T-helper 2 cell treated with Interferon-gamma antibody and Interleukin-4, amounts not matched to agents 100 ng/mL and 5 ng/mL, for 36 hours (primary cell): ENCODE results near the gene NDNF. TPM values are rescaled to one million over a fixed set of nuclear protein-coding genes. Genes with fewer than 3 reads are reported as not detected.

Experiments
- intact Hi-C: fragments of 100-400 bp; cut with micrococcal nuclease; formaldehyde crosslinking; loops from one replicate; pipeline ENCODE4 v1.15.1; 2023
- total RNA-seq: library from RNA; stranded (reverse); gene quantifications from 2 replicates; pipeline ENCODE4 v1.2.3, GENCODE V29; 2022

The NDNF gene
- not detected in 2 replicates for total RNA-seq

- intact Hi-C loops, result loop anchor here (10.0 kb wide), 1 partner anchor 148 kb away; the partner anchor contains the start of gene PRDM5
Observed at GRCh38 chr4:121072224-121073003, at the start of gene NDNF. Gene NDNF, minus strand, starts transcription at chr4:121072535. Its CDS starts 26,698 bp downstream, at chr4:121045837.

DNA sequence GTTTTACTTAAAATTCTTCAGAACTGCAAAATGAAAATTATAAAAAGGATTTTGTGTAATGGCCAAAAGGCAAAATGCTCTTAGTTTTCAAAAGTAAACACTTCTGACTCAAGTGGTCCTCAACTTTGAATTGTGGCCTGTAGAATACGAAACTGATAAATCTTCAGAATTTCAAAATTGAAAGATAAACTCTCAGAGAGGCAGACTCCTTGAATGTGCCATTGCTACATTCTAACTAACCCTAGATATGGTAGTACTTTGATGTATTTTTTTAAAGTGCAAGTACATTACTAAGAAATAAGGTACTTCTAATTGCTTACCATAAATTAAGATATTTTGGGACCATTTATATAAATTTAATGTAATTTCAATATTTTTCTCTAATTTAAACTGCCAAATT is 47.4 kb upstream of the NDNF start:
- intact Hi-C loops, result loop anchor here (5.0 kb wide), 1 partner anchor 63 kb away; no protein-coding TSS in a partner anchor

- intact Hi-C loops, result loop anchor here (5.0 kb wide), 1 partner anchor 64 kb away; no protein-coding TSS in a partner anchor
Observed at GRCh38 chr4:121118344-121118743, 46.0 kb upstream of the NDNF start.

GRCh38 chr4:121114756-121115155 is 42.4 kb upstream of the NDNF start:
- intact Hi-C loops, result loop anchor here (5.0 kb wide), 2 partner anchors 68 to 957 kb away; no protein-coding TSS in a partner anchor

DNA sequence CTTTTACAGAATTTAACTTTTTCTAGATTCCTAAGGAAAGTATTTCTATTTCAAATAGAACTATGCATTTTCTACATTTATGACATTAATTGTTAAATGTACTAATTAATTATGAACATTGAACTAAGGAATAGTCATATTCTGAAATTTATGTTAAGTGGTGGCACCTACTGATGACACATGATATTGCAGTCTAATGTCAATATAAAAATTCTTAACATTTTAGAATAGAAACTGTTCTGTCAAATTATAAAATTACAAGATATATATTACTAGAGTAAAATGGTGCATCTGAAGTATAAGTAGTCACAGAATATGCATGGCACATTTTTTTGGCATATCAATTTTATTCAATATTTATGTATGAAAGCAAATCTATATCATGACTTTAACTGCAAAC is 40.2 kb upstream of the NDNF start:
- intact Hi-C loops, result loop anchor here (5.0 kb wide), 1 partner anchor 955 kb away; no protein-coding TSS in a partner anchor

- intact Hi-C loops, result no loop called here
Observed at GRCh38 chr4:121108557-121108956, 36.2 kb upstream of the NDNF start.

- intact Hi-C loops, result no loop called here
Observed at GRCh38 chr4:121107507-121107906, 35.2 kb upstream of the NDNF start.

DNA sequence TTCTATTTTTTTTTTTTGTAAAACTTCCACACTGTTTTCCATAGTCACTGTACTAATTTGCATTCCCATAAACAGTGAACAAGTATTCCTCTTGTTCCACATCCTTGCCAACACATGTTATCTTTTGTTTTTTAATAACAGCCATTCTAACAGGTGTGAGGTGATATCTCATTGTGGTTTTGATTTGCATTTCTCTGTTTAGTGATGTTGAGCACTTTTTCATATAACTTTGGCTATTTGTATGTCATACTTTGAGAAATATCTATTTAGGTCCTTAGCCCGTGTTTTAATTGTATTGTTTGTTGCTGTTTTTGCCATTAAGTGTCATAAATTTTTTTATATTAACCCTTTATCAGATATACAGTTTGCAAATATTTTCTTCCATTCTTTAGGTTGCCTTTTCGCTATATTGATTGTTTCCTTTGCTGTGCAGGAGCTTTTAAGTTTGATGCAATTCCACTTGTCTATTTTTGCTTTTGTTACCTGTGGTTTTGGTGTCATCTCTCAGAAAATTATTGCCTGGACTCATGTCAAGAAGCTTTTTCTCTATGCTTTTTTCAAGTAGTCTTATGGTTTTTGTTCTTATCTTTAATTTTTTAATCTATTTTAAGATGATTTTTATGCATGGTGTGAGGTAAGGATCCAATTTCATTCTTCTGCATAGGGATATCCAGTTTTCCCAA is 27.9 kb upstream of the NDNF start:
- intact Hi-C loops, result no loop called here

DNA sequence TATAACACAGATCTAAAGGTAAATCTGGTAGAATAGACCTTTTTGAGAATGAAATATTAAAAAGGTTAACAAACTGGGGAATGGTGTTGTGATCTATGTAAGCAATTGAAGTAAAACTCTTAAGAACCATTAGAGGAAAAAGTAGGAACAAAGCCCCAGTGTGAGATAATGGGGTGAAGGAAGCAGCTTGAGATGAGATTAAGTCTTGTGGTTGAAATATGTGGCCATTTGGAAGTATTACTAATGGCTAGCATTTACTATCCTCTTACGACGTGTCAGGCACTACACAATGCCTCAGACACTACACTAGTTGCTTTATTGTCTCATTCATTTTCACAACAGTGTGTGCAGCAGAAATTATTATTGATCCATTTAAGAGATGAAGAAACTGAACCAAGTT is 25.9 kb upstream of the NDNF start:
- intact Hi-C loops, result no loop called here

GRCh38 chr4:121096629-121097028 is 24.3 kb upstream of the NDNF start:
- intact Hi-C loops, result loop anchor here (1.0 to 2.0 kb wide), 4 partner anchors 212 to 1026 kb away; no protein-coding TSS in a partner anchor

DNA sequence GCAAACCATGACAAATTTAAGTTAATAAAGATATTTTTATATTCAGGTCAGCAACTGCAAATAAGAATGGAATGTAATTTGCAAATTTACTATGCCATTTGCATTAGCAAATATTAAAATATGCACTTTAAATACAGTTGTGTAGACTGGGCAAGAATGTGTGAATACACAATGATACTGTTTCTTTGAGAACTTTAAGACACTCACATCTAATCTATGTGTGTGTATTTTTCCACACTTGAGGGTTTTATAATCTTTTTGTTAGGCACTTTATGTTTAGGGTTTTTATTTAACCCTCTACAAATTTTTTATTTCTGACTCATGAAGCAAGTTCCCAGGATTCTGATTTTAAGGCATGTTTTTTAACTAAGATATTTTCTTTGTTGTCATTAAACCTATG is 23.9 kb upstream of the NDNF start:
- intact Hi-C loops, result loop anchor here (1.0 to 2.0 kb wide), 4 partner anchors 213 to 1025 kb away; no protein-coding TSS in a partner anchor

- intact Hi-C loops, result no loop called here
Observed at GRCh38 chr4:121094297-121094966, 22.1 kb upstream of the NDNF start.

DNA sequence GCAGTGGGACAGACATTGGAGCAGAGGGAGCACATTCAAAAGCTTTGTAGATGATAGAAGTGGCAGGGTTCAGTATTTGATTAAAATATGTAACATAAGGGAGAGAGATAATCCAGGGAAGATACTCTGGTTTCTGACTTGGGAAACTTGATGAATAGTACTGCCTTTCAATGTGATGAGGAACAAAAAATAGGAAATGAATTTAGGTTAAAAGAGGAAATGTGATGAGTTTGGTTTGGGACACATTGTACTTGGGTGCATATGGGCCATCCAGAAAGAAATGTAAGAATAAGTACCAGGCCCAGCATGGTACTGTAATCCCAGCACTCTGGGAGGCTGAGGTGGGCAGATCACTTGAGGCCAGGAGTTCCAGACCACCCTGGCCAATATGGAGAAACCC is 20.9 kb upstream of the NDNF start:
- intact Hi-C loops, result no loop called here

DNA sequence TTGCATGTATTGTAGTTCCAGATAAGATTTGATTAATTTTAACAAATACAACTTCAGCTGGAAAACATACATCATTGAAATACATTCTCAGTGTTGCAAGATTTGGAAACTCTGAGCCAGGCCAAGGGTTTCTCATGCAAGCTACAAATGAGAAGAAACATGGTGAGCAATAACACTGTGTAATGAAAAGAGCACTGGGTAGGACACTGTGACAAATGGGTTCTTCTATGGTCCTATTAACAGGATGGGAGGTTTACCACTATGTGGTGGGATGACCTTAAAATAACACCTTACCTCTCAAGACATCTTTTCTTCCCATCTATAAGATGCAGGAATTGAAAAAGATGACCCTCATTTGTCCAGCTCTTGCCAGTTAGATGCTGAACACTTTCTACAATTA is 19.6 kb upstream of the NDNF start:
- intact Hi-C loops, result no loop called here

DNA sequence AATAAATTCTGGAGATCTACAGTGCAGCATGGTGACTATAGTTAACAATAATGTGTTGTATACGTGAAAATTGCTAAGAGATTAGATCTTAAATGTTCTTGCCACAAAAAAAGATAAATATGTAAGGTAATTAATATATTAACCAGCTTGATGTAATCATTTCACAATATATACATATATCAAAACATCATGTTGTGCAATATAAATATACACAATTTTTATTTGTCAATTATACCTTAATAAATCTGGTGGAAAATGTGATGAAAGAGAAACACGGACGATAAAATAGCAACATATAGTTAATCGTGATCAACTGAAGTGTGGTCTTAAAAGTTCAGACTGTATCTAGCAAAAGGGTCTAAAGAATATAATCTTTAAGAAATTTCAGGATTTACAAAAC is 16.5 kb upstream of the NDNF start:
- intact Hi-C loops, result no loop called here

GRCh38 chr4:121079376-121079775 is 7.0 kb upstream of the NDNF start:
- intact Hi-C loops, result loop anchor here (10.0 kb wide), 1 partner anchor 155 kb away; the partner anchor contains the start of gene PRDM5

- intact Hi-C loops, result loop anchor here (10.0 kb wide), 1 partner anchor 153 kb away; the partner anchor contains the start of gene PRDM5
Observed at GRCh38 chr4:121077496-121077895, 5.2 kb upstream of the NDNF start.

DNA sequence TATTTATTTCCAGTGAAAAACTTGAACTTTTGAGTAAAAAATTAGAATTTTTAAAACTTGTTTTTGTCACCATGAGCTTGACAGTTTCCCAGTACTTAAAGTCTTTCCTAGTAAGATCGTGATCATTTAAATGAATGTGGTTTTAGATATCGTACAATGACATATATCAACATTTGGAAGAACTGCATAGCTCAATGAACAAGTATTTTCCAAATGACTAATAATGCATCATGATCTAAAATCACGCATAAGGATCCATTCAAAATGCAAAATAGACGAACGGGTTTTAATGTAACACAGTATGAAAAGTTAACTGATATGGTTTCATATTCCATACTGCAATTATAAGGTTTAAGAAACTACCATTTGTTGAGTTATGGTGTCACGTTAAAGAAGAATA is 4.1 kb upstream of the NDNF start:
- intact Hi-C loops, result loop anchor here (10.0 kb wide), 1 partner anchor 152 kb away; the partner anchor contains the start of gene PRDM5

- intact Hi-C loops, result loop anchor here (10.0 kb wide), 1 partner anchor 149 kb away; the partner anchor contains the start of gene PRDM5
Observed at GRCh38 chr4:121073672-121074381, 1.5 kb upstream of the NDNF start.

- intact Hi-C loops, result loop anchor here (10.0 kb wide), 1 partner anchor 148 kb away; the partner anchor contains the start of gene PRDM5
Observed at GRCh38 chr4:121073004-121073435, 685 bp upstream of the NDNF start.
